ENCODE data around the gene KMT2C. TPM values are rescaled to one million over a fixed set of nuclear protein-coding genes. Genes with fewer than 3 reads are reported as not detected.
"Not testable (repeated sequence)": the region's sequence is repeated elsewhere in the genome, so short reads cannot be mapped to it uniquely, and the experiment has no call there.

The KMT2C gene
- total RNA-seq, 1 experiment from 2014 or later: 14.6 TPM

- DNase-seq (ENCODE audit: low read depth, low spot score); in situ Hi-C loops (cut with HindIII; ENCODE audit: low pct_unique_long_range_greater_than_20kb, low sequenced_read_pairs): not testable (repeated sequence)
Measured at GRCh38 chr7:152286972-152287371, 148.8 kb downstream of the KMT2C start.

GRCh38 chr7:152286219-152286618 is 149.6 kb downstream of the KMT2C start:
- in situ Hi-C loops (cut with HindIII; ENCODE audit: low pct_unique_long_range_greater_than_20kb, low sequenced_read_pairs): not testable (repeated sequence)

DNA sequence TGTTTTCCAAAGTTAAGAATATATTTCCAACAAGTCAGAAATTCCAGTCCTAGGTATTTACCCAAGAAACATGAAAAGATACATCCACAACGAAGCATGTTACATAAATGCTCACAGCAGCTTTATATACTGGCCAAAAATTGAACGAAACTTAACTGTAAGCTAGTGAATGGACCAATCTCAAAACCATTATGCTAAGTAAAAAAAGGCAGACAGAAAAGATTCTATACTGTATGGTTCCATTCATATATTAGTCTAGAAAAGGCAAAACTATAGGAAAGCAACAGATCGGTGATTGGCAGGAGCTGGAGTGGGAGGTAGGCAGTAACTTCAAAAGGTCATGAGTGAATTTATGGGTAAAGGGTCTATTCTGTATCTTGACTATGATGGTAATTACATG is 150.8 kb downstream of the KMT2C start:
- in situ Hi-C loops (cut with HindIII; ENCODE audit: low pct_unique_long_range_greater_than_20kb, low sequenced_read_pairs); DNase-seq (ENCODE audit: low read depth, low spot score): not testable (repeated sequence)

More at GRCh38 chr7:152286219-152286618, 149.6 kb downstream of the KMT2C start:
- DNase-seq (ENCODE audit: low read depth, low spot score): not testable (repeated sequence)

DNA sequence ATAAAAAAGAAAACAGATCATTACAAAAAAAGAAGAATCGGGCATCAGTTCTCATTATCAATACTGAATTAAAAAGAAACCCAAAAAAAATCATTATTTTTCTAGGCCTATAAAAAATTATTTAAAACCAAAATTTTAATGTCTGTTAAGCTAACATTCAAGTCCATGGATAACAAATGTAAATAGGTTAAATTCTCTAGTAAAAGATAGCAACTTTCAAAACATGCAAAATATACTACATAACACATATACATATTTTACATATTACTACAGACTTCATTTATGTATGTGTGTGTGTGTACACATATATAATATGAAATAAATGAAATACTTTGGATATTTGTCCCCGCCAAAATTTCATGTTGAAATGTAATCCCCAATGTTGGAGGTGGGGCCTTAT is 158.1 kb downstream of the KMT2C start:
- DNase-seq (ENCODE audit: low read depth, low spot score); in situ Hi-C loops (cut with HindIII; ENCODE audit: low pct_unique_long_range_greater_than_20kb, low sequenced_read_pairs): not testable (repeated sequence)

DNA sequence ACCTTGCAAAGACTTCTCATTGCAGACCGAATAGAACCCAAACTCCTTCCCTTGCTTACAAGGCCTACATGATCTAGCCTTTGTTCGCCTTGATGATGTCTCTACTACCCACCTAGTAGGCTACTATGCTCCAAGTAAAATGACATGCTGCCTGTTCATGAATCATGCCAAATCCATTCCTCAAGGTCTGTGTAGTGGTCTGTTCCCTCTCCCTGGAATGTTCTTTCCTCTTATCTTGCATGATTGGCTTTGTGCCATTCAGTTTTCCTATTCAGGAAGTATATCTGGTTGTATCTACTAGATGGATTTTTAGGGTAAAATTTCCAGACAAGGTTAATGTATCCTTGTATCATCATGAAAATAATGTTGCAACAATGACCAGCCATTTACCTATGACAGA is 165.4 kb downstream of the KMT2C start:
- in situ Hi-C loops (cut with HindIII; ENCODE audit: low pct_unique_long_range_greater_than_20kb, low sequenced_read_pairs); DNase-seq (ENCODE audit: low read depth, low spot score): not testable (repeated sequence)

- in situ Hi-C loops (cut with HindIII; ENCODE audit: low pct_unique_long_range_greater_than_20kb, low sequenced_read_pairs); DNase-seq (ENCODE audit: low read depth, low spot score): not testable (repeated sequence)
Measured at GRCh38 chr7:152266859-152267258, 168.9 kb downstream of the KMT2C start.

DNA sequence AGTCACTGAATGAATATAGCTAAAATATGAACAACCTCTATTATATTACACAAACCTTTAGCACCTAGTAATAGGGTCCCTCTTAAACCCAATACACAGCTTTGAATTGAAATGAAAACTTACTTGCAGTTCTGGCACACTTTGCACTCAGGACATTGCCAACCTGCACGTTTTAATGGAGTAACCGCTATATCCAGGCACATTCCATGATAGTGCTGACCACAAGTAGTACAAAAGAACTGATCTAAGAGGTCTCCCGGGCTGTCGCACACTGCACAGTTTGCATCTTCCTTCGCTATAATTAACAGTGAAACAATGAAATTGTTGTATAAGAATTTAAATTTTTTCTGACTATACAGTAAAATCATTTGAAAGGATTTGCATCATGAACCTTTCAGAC is 170.9 kb downstream of the KMT2C start:
- in situ Hi-C loops (cut with HindIII; ENCODE audit: low pct_unique_long_range_greater_than_20kb, low sequenced_read_pairs); DNase-seq (ENCODE audit: low read depth, low spot score): not testable (repeated sequence)

GRCh38 chr7:152262146-152262545 is 173.7 kb downstream of the KMT2C start:
- in situ Hi-C loops (cut with HindIII; ENCODE audit: low pct_unique_long_range_greater_than_20kb, low sequenced_read_pairs); DNase-seq (ENCODE audit: low read depth, low spot score): not testable (repeated sequence)

DNA sequence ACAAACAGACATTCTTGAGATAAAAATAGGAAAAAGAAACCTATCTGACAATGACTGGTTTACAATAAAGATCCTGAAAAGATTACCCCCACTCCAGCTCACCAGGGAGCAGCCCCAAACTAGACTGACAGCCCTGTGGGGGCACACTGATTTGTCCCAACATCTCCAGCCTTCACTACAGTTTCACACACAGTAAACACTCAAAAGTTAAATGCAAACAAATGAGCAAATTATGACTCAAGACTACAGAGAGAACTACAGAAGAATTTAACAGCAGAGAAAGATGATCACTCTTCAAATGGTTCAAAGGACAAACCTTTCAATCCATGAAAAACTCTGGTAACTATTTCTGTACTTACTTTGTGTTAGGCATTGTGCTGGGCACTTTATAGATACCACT is 176.2 kb downstream of the KMT2C start:
- DNase-seq (ENCODE audit: low read depth, low spot score); in situ Hi-C loops (cut with HindIII; ENCODE audit: low pct_unique_long_range_greater_than_20kb, low sequenced_read_pairs): not testable (repeated sequence)

GRCh38 chr7:152247851-152248250 is 188.0 kb downstream of the KMT2C start:
- DNase-seq (ENCODE audit: low read depth, low spot score); in situ Hi-C loops (cut with HindIII; ENCODE audit: low pct_unique_long_range_greater_than_20kb, low sequenced_read_pairs): not testable (repeated sequence)

- DNase-seq (ENCODE audit: low read depth, low spot score); in situ Hi-C loops (cut with HindIII; ENCODE audit: low pct_unique_long_range_greater_than_20kb, low sequenced_read_pairs): not testable (repeated sequence)
Measured at GRCh38 chr7:152245417-152245816, 190.4 kb downstream of the KMT2C start.

DNA sequence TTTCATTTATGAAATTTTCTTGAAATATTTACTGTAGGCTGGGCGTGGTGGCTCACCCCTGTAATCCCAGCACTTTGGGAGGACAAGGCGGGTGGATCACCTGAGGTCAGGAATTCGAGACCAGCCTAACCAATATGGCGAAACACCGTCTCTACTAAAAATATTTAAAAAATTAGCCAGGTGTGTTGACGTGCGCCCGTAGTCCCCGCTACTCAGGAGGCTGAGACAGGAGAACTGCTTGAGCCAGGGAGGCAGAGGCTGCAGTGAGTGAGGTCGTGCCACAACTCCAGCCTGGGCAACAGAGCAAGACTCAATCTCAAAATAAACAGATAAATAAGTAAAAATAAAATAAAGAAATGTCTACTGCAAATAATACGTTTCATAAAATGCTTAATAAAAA is 192.3 kb downstream of the KMT2C start:
- DNase-seq (ENCODE audit: low read depth, low spot score); in situ Hi-C loops (cut with HindIII; ENCODE audit: low pct_unique_long_range_greater_than_20kb, low sequenced_read_pairs): not testable (repeated sequence)

GRCh38 chr7:152241301-152241700 is 194.5 kb downstream of the KMT2C start:
- in situ Hi-C loops (cut with HindIII; ENCODE audit: low pct_unique_long_range_greater_than_20kb, low sequenced_read_pairs); DNase-seq (ENCODE audit: low read depth, low spot score): not testable (repeated sequence)

DNA sequence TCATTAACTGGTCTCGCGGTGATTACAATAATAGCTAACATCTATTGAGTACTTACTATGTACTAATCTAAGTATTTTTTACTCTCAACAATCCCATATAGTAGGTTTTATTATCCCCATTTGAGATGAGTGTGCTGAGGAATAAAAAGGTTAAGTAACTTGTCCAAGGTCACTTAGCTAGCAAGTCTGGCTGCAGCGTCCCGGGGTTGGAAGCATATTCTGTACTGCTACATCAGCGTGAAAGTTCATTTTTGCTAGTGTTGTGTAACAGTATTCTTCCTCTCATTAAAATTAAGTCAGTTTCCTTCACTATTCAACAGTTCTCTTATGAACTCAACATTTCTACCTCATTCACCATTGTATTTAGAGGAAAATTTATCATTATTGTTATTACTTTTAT is 199.5 kb downstream of the KMT2C start:
- DNase-seq (ENCODE audit: low read depth, low spot score); in situ Hi-C loops (cut with HindIII; ENCODE audit: low pct_unique_long_range_greater_than_20kb, low sequenced_read_pairs): not testable (repeated sequence)

DNA sequence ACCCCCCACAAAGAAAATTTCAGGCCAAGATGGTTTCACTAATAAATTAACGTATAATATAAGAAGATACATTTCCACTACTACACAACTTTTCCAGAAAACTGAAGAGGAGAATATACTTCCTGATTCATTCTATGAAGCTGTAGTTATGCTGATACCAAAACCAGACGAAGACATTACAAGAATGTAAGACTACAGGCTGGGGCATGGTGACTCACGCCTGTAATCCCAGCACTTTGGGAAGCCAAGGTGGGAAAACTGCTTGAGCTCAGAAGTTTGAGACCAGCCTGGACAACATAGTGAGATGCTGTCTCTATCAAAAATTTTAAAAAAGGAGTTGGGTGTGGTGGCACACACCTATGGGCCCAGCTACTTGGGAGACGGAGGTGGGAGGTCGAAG is 201.4 kb downstream of the KMT2C start:
- in situ Hi-C loops (cut with HindIII; ENCODE audit: low pct_unique_long_range_greater_than_20kb, low sequenced_read_pairs); DNase-seq (ENCODE audit: low read depth, low spot score): not testable (repeated sequence)

GRCh38 chr7:152231089-152231488 is 204.7 kb downstream of the KMT2C start:
- in situ Hi-C loops (cut with HindIII; ENCODE audit: low pct_unique_long_range_greater_than_20kb, low sequenced_read_pairs): no loop called here

DNA sequence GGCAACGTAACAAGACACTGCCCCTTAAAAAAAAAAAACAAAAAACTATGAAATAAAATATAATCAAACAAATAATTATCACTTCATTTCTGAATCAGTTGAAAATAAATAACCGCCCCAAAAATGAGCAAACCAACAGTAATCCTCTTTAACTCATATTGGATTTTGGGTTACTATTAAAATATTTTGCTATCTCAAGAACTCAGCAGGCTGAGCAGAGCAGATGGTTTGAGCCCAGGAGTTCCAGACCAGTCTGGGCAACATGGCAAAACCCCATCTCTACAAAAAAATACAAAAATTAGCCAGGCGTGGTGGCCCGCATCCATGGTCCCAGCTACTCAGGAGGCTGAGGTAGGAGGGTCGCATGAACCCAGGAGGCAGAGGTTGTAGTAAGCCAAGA is 216.2 kb downstream of the KMT2C start:
- DNase-seq (ENCODE audit: low read depth, low spot score); in situ Hi-C loops (cut with HindIII; ENCODE audit: low pct_unique_long_range_greater_than_20kb, low sequenced_read_pairs): not testable (repeated sequence)

More at GRCh38 chr7:152231089-152231488, 204.7 kb downstream of the KMT2C start:
- DNase-seq (ENCODE audit: low read depth, low spot score): no peak

GRCh38 chr7:152208766-152209165 is 227.0 kb downstream of the KMT2C start:
- DNase-seq (ENCODE audit: low read depth, low spot score); in situ Hi-C loops (cut with HindIII; ENCODE audit: low pct_unique_long_range_greater_than_20kb, low sequenced_read_pairs): not testable (repeated sequence)

- in situ Hi-C loops (cut with HindIII; ENCODE audit: low pct_unique_long_range_greater_than_20kb, low sequenced_read_pairs); DNase-seq (ENCODE audit: low read depth, low spot score): not testable (repeated sequence)
Measured at GRCh38 chr7:152204417-152204816, 231.4 kb downstream of the KMT2C start.

GRCh38 chr7:152203095-152203494 is 232.7 kb downstream of the KMT2C start:
- in situ Hi-C loops (cut with HindIII; ENCODE audit: low pct_unique_long_range_greater_than_20kb, low sequenced_read_pairs): no loop called here
- no peak for DNase-seq (ENCODE audit: low read depth, low spot score)

All from SK-MEL-5 (cell line).